ENCODE measurements around the gene KRTAP10-8.
"Not testable (repeated sequence)": the region's sequence is repeated elsewhere in the genome, so short reads cannot be mapped to it uniquely, and the experiment has no call there.

KRTAP10-8 gene

DNA sequence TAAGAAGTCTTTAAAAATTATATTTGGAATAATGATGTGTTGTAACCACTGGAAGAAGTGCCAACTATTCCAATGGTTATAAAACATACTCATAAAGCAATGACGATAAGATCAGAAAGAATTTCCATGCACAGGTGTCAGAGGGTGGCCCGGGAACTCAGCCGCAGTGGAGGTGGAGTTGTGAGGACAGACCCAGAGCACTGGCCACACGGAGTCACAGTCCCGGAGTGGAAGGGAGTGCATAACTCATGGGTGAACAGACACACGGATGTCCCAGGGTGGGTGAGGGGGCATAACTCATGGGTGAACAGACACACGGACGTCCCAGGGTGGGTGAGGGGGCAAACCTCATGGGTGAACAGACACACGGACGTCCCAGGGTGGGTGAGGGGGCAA is 35.9 kb upstream of the KRTAP10-8 start:
- TF ChIP-seq Cebpa-rat (IDR thresholded peaks at IDR 0.05) = no peak
- Histone ChIP-seq H3K27ac (no peak overlapping the region), H3K27me3 (no peaks in the 10 kb centered on the region), H3K36me3 (0 out of 22 replicates have a peak, but pooled peaks cover 0 to 5% (median 0%) of the 10 kb centered on the region in 11 experiments), H3K4me2 (no peak overlapping the region), H3K9me3 (replicated peaks in 1 of 11) (peaks cover 55 to 65% (median 59%) of the 10 kb centered on the region in 11 experiments), H4K20me1 (no peaks in the 10 kb centered on the region), H3K4me1 (no peaks in the 10 kb centered on the region), H3K4me3 (no peak overlapping the region), H3K9ac (no peak overlapping the region)

DNA sequence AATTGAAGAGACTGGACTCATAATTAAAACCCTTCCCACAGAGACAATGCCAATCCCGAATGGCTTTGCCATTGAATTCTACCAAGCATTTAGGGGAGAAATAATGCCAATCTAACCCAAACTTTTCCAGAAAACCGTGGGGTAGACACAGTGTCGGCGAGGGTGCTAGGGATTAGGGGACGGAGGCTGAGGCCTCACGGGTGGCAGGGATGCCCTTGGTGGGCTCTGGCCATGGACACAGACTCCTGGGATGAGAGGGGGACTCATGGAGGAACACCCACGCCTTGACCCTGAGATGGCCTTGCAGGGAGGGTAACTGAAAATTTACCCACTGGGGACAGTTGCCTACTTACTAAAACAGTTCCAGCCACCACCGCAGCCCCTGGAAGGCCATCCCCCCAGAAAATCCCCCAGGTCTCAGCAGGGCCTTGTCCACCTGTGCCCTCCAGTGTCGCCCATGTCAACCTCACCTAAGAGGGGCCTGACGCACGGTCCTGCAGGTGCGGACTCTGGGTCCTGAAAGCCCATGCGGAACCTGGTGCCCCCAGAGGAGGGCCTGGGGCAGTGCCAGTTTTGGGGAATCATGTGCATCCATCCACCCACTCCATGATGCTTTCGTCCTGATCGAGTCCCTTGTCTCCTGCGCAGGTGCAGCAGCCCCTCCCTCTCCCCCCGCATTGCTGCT is 33.4 kb upstream of the KRTAP10-8 start:
- H3K36me3 ChIP-seq = 0 out of 22 replicates have a peak, but pooled peaks cover 0 to 5% (median 0%) of the 10 kb centered on the region in 11 experiments
- TF ChIP-seq Cebpa-rat (IDR thresholded peaks at IDR 0.05) = no peak
- H3K9ac ChIP-seq = no peak overlapping the region
- H3K4me3 ChIP-seq = no peak overlapping the region
- H3K9me3 ChIP-seq (replicated peaks in 1 of 11) = peaks cover 60 to 69% (median 67%) of the 10 kb centered on the region in 11 experiments
- H3K27me3 ChIP-seq = no peaks in the 10 kb centered on the region
- no peak overlapping the region for H3K4me2 ChIP-seq
- H3K4me1 ChIP-seq = peaks cover 0 to 12% (median 2%) of the 10 kb centered on the region in 10 experiments; a peak in 7 of 20 replicates
- H4K20me1 ChIP-seq = no peaks in the 10 kb centered on the region
- no peak overlapping the region for H3K27ac ChIP-seq

DNA sequence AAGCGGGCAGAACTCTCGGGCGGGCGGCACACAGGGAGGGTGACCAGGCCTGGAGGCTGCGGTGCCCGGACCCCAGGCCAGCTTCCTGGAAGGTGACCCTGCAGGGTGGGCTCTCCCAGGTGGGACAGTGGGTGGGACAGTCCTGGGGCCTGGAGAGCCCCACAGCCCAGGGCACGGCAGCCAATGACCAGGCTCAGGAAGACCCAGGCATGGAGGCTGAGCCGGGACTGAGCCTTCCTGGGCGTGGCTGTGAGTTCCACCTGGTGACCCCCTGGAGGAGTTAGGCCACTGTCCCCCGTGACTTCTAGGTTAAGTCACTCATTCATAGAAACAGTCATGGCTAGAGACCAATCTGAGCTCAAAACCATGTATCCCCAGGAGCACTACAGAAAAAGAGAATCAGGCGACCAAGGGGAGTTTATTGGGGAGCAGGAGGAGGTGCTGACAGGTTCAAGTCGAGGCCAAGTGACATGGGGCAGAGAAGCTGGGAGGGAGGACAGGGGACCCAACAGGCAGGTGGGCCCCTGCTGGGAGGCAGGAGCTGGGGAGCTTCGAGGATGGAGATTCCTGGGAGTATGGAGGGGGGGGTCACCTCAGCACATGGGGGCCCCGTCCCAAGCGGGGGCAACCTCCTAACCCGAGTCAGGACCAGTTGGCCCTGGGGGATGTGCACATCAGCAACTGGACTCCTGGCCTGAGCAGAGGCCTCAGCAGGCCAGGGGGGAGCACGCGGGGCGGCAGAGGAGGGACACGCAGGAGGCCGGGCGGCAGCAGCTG is 32.6 kb upstream of the KRTAP10-8 start:
- no peak overlapping the region for H3K4me2 ChIP-seq
- H3K27me3 ChIP-seq = no peaks in the 10 kb centered on the region
- no peak for TF ChIP-seq Cebpa-rat (IDR thresholded peaks at IDR 0.05)

GRCh38 chr21:44579833-44580144 is 32.1 kb upstream of the KRTAP10-8 start:
- H3K36me3 ChIP-seq = 0 out of 22 replicates have a peak, but pooled peaks cover 0 to 5% (median 0%) of the 10 kb centered on the region in 11 experiments
- no peak overlapping the region for H3K9ac ChIP-seq
- TF ChIP-seq Cebpa-rat (IDR thresholded peaks at IDR 0.05) = no peak
- peaks cover 60 to 69% (median 67%) of the 10 kb centered on the region in 11 experiments for H3K9me3 ChIP-seq (replicated peaks in 1 of 11)
- no peaks in the 10 kb centered on the region for H4K20me1 ChIP-seq
- H3K4me1 ChIP-seq = peaks cover 0 to 14% (median 2%) of the 10 kb centered on the region in 10 experiments; a peak in 7 of 20 replicates
- H3K4me2 ChIP-seq = no peak overlapping the region
- H3K27me3 ChIP-seq = no peaks in the 10 kb centered on the region
- no peak overlapping the region for H3K27ac ChIP-seq
- H3K4me3 ChIP-seq = no peak overlapping the region

More for the DNA sequence above, 32.6 kb upstream of the KRTAP10-8 start:
- H3K4me3 ChIP-seq = no peak overlapping the region
- H3K9ac ChIP-seq = no peak overlapping the region
- no peak overlapping the region for H3K27ac ChIP-seq
- H3K9me3 ChIP-seq (replicated peaks in 1 of 11) = peaks cover 60 to 69% (median 67%) of the 10 kb centered on the region in 11 experiments
- peaks cover 0 to 12% (median 2%) of the 10 kb centered on the region in 10 experiments; a peak in 7 of 20 replicates for H3K4me1 ChIP-seq
- H4K20me1 ChIP-seq = no peaks in the 10 kb centered on the region
- H3K36me3 ChIP-seq = 0 out of 22 replicates have a peak, but pooled peaks cover 0 to 5% (median 0%) of the 10 kb centered on the region in 11 experiments

DNA sequence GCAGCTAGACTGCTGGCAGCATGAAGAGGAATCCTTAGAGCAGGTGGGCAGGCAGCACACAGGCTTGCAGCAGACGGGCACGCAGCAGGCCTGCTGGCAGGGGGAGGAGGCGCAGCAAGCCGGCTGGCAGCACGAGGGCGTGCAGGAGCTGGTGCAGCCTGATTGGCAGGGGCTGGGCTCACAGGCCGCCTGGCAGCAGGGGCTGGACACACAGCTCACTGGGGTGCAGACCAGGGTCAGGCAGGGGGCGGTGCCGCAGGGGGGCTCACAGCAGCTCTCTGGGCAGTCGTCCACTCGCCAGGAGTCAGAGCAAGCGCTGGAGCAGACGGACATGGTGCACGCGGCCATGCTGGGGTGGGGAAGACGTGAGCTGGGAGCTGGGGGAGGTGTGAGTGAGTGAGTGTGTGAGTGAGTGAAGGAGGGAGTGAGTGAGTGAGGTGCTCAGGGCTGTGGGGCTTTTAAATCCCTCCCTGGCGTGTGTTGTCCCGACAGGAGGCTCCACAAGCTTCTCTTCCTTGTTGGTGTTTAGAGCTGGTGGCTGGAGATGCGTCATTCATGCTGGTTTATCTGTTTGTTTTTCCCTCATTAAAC is 31.6 kb upstream of the KRTAP10-8 start, which contains the start of gene KRTAP10-5:
KRTAP10-5 (minus strand) TSS at position 374 of the 591 bp plus-strand sequence; CDS start at position 348, 26 bp downstream.
- H3K9ac ChIP-seq, H3K4me3 ChIP-seq, H3K27ac ChIP-seq, H4K20me1 ChIP-seq, H3K36me3 ChIP-seq, H3K27me3 ChIP-seq: not testable (repeated sequence)
- Histone ChIP-seq H3K4me1 (peaks cover 0 to 14% (median 2%) of the 10 kb centered on the region in 10 experiments; a peak in 7 of 20 replicates), H3K4me2 (peak within 1 kb of the TSS in 3 of 11 experiments; percentile 21 to 42 (median 39); a peak in 1 of 22 replicates), H3K9me3 (replicated peaks in 1 of 11) (peaks cover 60 to 71% (median 67%) of the 10 kb centered on the region in 11 experiments)

DNA sequence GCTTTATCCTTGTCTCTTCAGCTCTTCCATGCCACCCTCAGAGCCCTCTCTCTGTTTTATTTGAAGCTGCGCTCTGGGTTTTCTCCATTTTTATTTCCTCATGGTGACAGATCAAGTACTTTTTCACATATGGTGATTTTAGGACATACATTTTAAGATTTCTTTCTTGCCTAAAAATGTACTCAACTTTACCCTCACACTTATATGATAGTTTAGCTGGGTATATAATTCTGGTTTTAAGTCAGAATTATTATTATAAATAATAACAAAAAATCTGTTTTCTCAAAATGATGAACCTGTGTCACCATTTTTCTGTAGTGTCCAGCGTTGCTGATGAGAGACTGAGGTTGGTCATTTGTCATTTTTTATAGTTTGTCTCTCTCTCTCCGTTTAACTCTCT is 30.7 kb upstream of the KRTAP10-8 start:
- no peak for TF ChIP-seq Cebpa-rat (IDR thresholded peaks at IDR 0.05)
- Histone ChIP-seq H3K4me2 (peak overlapping the region in 1 of 11 experiments; percentile 39; a peak in 1 of 22 replicates), H3K27ac (no peak overlapping the region), H3K36me3 (0 out of 22 replicates have a peak, but pooled peaks cover 0 to 5% (median 0%) of the 10 kb centered on the region in 11 experiments), H3K9ac (no peak overlapping the region), H4K20me1 (no peaks in the 10 kb centered on the region), H3K27me3 (no peaks in the 10 kb centered on the region), H3K4me1 (peaks cover 0 to 14% (median 2%) of the 10 kb centered on the region in 10 experiments; a peak in 7 of 20 replicates), H3K4me3 (no peak overlapping the region; a peak in 1 of 20 replicates), H3K9me3 (replicated peaks in 1 of 11) (peaks cover 60 to 77% (median 66%) of the 10 kb centered on the region in 11 experiments)

DNA sequence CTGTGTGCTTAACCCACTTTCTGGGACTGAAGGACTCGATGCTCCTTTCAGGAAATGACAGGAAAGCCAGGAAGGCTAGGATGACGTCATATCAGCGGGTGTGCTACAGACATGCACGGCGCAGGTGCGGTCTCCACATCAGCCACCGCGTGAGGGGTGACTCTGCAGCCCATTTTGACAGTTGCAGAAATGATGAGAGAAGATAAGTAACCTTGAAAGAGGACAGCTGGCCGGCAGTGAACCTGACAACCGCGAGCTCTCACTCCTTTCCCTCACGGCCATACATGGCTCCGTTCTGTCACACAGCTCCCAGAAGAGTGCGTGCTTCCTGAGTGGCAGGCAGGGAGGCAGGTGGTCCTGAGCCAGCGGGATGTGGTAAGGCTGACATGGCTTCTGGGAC is 29.8 kb upstream of the KRTAP10-8 start:
- Histone ChIP-seq H3K4me3 (no peak overlapping the region), H3K4me1 (peaks cover 0 to 14% (median 2%) of the 10 kb centered on the region in 10 experiments; a peak in 7 of 20 replicates), H3K9ac (no peak overlapping the region), H3K27me3 (no peaks in the 10 kb centered on the region), H4K20me1 (no peaks in the 10 kb centered on the region), H3K4me2 (peak overlapping the region in 4 of 11 experiments; percentile 21 to 42 (median 36); a peak in 6 of 22 replicates), H3K27ac (no peak overlapping the region), H3K36me3 (0 out of 22 replicates have a peak, but pooled peaks cover 0 to 5% (median 0%) of the 10 kb centered on the region in 11 experiments), H3K9me3 (replicated peaks in 1 of 11) (peaks cover 52 to 68% (median 57%) of the 10 kb centered on the region in 11 experiments)
- TF ChIP-seq Cebpa-rat (IDR thresholded peaks at IDR 0.05) = no peak

- TF ChIP-seq Cebpa-rat (IDR thresholded peaks at IDR 0.05) = no peak
- no peak overlapping the region for H3K4me2 ChIP-seq
- H3K9ac ChIP-seq = no peak overlapping the region
- peaks cover 0 to 14% (median 2%) of the 10 kb centered on the region in 10 experiments; a peak in 7 of 20 replicates for H3K4me1 ChIP-seq
- H3K36me3 ChIP-seq = no peaks in the 10 kb centered on the region
- no peak overlapping the region for H3K4me3 ChIP-seq
- H3K27ac ChIP-seq = no peak overlapping the region
- H3K9me3 ChIP-seq (replicated peaks in 1 of 11) = peaks cover 41 to 56% (median 45%) of the 10 kb centered on the region in 11 experiments
- no peaks in the 10 kb centered on the region for H4K20me1 ChIP-seq
- H3K27me3 ChIP-seq = no peaks in the 10 kb centered on the region
Observed at GRCh38 chr21:44583089-44583799, 28.6 kb upstream of the KRTAP10-8 start.
